Measurements from ENCODE around the gene AFM.

Gene AFM

DNA sequence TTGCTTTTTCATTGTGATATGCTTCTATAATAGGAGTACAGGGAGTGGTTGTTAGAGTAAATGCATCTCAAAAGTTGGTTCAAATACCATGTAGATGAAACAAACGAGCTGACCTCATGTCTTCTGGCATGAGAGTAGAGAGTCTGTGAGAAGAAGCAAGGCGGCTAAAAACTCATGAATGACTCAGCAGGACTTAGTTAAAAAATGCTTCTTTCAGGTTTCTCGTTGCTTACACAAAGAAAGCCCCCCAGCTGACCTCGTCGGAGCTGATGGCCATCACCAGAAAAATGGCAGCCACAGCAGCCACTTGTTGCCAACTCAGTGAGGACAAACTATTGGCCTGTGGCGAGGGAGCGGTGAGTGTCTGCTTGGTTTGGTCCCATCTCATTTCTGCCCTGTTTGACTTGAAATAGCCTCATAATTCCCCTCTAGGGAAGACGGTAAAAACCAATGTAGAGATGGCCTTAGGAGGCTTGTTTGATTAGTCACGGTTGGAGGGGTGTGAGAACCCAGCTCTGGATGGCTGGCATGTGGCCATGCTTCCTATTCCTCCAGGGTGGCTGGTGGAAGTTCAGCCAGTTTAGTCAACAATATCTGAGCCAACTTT is 31.0 kb upstream of the AFM start:
- DNase-seq: peak; percentile 79

DNA sequence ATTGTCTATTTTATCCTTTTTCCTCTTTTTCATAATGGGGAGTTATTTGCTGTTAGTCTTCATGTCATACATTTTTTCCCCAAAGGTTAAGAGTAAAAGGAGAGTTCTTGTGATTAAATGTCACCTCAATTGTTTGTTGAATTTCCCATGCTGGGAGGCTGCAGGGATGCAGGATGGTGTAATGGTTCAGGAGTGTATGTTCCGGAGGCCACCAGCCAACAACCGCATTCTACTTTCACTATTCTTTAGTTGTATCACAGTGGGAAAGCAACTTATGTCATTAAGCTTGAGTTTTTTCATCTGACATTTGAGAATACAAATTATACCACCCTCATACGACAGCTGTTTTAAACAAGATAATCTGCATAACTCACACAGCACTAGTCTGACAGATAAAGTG is 30.1 kb upstream of the AFM start:
- no peak for DNase-seq

DNA sequence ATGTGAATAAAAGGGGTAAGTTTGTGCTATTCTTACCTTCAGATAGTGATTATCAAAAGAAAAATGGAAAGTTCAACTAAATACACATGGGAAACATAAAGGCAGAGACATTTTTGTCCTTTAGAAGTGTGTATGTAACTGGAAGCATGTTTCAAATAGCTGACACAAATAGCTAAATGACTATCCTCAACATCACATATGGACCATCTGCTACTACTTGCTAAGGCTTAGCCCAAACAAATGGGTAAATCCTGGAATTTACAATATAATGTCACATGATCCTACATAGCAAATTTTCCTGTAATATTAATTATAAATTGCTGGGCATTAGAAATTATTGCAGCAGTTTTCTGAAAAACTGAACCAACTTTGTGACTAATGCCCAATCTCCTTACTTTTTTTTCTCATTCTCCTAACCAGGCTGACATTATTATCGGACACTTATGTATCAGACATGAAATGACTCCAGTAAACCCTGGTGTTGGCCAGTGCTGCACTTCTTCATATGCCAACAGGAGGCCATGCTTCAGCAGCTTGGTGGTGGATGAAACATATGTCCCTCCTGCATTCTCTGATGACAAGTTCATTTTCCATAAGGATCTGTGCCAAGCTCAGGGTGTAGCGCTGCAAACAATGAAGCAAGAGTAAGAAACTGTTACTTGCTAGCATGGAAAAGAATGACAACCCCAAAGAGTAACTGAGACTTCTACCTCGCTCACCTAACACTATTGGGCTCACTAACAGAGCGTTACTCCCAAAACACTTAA is 29.4 kb upstream of the AFM start:
- DNase-seq: no peak

DNA sequence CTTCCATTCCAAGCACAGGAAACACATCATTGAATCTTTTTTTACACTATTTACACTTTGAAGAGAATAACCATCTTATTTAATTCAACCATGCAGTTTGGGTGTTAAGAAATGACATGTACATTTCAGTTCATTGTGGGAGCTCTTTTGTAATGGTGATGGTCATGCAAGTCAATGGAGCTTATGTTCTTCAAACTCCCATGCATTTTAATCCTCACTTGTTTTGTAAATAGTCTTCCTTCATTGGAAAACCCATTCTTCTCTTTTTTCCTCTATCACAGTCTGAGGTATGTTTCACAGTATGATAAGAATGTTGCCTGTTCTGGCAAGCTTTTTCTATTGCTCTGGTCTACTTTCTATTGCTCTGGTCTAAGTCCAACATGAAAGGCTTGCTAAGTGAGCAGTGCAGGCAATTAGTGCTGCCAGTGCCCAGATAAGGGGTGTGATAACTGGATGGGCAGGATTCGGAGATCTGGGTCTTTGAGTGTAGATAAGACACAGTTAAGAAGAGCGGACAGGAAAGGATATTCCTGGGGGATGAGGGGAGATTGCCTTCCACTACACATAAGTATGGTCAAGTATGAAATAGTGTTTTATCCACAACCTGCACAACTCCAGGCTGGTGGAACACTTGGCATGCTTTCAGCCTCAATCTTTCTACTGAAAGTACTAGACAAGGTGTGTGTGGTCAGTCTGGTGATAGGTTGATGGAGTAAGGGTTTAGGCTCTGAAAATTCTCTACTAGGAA is 28.4 kb upstream of the AFM start:
- no peak for DNase-seq

DNA sequence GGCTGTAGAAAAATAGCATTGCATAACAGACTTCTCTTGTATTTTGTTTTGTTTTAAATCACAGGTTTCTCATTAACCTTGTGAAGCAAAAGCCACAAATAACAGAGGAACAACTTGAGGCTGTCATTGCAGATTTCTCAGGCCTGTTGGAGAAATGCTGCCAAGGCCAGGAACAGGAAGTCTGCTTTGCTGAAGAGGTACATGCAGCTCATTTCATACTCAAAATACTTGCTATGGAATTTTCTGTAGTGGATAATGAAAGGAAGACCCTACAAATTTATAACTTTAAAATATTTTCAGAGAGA is 27.9 kb upstream of the AFM start:
- no peak for DNase-seq

DNA sequence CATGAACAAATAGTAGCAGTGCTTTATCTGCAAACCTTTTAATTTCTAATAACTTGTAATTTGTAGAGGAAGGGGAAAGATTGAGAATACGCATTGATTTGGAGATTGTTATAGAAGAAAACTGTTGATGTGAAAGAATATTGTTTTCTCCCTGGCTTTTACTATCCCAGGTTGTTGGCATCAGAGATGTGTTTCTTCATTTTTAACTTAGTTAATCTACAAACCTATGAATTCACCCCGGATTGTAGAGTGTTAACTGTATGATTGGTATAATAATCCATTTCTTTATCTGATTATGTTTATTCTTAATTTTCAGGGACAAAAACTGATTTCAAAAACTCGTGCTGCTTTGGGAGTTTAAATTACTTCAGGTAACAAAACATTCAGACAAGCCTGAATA is 26.6 kb upstream of the AFM start:
- no peak for DNase-seq

DNA sequence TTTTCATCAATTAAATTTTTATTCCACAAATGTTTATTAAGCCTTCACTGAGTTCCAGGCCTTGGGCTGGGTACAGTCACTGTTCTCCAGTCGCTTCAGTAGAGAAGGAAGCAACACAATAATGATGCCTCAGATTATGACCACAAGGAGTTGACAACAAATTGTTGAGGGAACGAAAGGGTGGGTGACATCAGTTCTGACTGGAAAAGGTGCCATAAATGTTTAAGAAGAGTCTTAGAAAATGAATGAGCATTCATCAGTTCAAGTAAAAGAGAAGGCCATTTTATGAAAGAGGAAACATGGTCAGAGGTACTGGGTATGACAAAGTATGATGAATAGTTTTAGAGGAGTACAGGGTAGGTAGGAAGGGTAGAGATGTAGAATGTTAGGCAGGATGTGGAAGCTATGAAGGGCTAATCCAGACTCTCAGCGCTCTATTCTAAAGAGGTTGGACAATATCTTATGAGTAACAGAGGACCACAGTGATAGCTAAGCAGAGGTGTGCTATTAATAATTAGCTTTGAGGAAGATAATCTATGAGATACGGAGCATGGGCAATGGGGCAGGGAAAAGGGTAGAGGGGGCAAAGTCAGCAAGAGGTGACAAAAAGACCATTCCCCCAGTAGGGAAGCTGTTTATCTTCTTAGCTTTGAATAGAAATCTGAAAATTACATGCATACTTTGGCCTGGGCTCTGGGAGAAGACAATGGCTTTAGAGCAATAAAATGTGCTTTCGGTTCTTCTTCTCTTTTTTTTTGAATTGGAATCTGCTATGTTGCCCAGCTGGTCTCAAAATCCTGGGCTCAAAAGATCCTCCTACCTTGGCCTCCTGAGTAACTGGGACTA is 25.1 kb upstream of the AFM start:
- DNase-seq: no peak

DNA sequence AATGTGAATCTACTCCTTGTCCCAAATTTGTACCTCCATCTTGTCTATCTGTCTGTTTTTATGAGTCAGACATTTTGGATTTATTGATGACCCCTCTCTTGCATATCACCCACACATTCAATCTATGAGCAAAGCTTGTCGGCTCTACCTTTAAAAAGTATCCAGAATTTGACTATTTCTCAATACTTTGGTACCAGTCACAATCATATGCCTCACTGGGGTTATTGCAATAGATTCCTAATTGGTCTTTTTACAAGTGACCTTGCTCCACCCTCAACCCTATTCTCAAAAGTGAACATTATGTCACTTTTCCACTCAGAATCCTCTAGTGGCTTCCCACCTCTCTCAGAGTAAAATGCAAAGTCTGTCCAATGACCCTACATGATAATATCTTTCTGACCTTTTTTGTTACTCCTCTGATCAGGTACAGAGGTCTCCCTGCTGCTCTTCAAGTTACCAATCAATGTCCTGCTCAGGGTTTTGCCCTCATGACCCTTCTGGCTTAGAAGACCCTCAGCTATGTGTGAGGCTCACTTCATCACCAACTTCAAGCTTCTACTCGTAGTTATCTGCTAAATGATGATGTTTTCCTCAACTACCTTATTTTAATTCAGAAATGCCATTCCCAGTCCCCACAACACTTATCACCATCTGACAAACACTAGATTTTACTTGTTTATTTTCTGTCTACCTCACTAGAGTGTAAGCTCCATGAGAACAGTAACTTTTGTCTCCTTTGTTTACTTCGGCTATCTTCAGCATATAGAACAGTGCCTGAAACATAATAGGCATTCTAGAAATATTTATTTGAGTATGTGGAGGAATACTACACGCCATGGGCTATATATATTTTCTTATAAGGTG is 23.1 kb upstream of the AFM start:
- DNase-seq: no peak

DNA sequence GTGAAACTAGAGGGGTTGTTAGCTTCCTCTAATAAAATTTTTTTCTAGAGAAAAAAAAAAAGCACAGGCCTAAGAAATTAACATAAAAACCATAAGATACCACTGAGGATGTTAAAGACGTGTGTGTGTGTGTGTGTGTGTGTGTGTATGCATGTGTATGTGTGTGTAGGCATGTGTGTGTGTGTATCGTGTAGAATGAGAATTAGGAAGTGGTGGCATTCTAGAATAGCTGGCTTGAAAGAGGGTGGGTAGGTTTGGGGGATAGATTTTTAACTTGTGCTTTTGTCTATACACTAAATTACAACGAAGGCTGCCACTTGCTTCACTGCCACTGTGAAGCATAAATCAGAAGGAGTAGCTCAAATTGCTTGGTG is 22.5 kb upstream of the AFM start:
- DNase-seq: no peak

DNA sequence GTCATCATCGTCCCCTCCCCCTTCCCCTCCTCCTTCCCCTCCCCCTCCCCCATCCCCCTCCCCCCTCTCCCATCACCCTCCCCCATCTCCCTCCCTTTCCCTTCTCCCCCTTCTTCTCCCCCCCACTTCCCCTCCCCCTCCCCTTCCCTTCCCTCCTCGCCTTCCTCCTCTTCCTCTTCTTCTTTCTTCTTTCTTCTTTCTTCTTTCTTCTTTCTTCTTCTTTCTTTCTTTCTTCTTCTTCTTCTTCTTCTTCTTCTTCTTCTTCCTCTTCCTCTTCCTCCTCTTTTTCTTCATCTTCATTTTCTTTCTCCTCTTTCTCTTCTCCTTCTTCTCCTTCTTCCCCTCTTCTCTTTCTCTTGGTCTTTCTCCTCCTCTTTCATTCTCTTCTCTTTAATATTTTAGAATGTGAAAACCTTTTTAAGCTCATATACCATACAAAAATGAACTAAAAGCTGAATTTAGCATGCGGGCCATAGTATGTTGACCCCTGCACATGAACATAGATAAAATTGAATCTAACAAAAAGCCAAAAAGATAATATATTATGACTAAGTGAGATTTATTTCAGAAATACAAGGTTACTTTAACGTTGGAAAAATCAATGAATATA is 20.5 kb upstream of the AFM start:
- no peak for DNase-seq

DNA sequence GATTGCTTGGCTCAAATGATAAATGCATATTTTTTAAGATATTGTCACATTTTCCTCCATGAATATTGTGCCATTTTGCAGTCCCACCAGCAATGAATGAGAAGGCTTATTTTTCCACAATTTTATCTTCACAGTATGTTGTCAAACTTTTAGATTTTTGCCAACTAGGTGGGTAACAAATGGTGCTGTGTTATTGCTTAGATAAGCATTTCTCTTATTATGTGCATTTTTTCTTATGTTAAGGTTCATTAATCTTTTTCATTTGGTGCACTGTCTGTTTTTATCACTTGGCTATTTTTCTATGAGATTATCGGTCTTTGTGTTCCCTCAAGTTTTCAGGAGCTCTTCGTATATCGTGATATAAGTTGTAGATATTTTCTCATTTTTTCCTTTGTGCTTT is 13.4 kb upstream of the AFM start:
- DNase-seq: no peak

DNA sequence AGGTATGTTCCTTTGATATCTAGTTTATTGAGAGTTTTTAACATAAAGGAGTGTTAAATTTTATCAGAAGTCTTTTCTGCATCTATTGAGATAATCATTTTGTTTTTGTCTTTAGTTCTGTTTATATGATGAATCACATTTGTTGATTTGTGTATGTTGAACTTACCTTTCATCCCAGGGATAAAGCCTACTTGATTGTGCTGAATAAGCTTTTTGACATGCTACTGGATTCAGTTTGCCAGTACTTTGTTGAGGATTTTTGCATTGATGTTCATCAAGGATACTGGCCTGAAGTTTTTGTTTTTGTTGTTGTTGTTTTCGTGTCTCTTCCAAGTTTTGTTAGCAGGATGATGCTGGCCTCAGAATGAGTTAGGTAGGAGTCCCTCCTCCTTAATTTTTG is 10.8 kb upstream of the AFM start:
- no peak for DNase-seq

DNA sequence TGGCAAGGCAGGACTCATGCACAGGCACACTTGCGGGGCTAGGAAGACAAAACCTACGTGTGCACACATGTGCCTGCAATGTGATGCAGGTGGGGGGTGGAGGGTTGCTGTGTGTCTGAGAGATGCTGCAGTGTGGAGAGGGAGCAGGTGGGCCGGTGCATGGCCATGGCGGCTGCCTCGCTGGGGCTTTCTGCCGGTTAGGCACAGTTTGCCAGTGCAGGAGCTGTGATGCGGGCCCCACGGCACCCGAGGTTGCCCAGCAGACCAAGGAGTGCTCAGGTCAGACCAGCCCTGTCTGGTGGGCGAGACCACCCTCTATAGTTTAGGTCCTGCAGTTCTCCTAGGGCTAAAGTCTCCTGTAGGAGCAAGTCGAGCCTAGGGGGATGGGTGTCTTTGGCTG is 4.4 kb upstream of the AFM start:
- no peak for DNase-seq

DNA sequence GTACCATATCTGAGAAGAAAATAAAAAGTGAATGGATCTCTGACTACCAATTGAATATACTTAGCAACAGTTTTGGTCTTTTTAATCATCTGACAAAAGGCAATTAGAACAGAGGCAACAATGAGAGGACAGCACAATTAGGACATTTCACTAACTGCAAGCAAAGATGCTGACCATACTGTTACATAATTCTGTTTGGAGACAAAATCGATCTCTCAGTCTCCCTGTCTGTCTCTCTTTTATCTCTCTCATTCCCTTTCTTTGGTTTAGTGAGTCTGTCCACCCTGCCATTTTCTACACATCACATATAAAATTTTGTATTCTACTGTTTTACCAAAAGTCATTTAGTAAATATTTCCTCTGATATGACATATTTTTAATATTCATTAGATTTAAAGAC is 2.2 kb upstream of the AFM start:
- no peak for DNase-seq

DNA sequence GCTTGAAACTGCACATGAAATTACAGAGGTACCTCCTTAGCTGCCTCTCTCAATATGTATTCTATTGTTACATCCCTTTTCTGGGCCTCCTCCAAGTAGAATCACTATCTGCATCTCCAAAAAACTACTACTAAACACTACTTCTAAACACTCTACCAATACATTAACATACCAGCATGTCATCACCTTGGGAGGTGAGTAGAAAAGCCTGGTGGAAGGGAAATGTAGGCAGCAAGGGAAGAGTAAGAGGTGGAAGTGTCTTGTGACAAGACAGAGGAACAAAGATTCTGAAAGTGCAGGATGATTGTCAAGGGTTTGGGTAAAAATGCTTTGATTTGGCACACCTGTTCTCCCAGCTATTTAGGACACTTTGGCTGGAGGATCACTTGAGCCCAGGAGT is 3.5 kb downstream of the AFM start:
- no peak for DNase-seq

DNA sequence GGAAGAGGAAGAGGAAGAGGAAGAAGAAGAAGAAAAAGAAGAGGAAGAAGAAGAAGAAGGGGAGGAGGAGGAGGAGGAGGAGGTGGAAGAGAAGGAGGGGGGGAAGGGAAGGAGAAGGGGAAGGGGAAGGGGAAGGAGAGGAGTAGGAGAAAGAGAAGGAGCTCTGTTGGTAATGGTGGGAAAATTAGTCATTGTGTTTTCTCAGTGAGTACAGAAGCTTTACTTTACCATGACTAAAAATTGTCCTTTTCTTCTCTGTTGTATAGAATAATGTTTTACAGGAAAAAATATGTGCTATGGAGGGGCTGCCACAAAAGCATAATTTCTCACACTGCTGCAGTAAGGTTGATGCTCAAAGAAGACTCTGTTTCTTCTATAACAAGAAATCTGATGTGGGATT is 4.1 kb downstream of the AFM start:
- DNase-seq: no peak

DNA sequence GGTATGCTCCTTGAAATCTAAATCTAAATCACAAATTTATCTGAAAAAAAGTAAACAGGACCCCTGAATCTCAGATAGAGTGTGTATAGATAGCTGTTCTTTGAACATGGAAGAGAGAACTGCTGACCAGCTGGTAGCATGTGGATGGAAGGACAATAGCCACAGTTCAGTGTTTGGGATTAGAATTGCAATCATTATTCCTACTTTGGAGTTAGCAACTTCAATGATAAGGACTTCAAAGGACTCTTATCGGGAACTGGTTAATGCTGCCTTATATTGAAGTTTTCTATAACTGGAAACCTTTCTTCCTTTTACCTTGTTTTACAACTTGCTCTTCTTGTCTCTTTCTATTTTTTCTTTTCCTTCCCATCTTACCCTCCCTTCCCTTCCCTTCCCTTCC is 5.0 kb downstream of the AFM start:
- no peak for DNase-seq

DNA sequence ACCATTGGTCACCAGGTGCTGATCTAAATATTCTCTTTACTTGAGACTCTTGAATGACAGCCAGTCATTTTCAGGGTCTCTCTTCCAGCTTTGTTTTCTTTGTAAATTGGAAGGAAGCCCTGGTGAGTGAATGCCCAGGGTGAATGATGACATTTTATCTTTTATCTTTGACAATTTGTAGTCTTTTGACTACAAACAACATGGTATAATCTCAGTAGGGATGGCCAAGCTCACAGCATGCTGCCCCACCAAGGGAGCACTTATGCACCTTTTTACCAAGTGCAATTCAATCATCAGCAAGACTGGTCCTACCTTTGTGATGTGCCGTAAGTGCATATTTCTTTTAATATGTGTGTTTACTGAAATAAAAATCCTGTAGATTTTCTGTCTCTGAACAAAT is 5.7 kb downstream of the AFM start:
- DNase-seq: no peak

DNA sequence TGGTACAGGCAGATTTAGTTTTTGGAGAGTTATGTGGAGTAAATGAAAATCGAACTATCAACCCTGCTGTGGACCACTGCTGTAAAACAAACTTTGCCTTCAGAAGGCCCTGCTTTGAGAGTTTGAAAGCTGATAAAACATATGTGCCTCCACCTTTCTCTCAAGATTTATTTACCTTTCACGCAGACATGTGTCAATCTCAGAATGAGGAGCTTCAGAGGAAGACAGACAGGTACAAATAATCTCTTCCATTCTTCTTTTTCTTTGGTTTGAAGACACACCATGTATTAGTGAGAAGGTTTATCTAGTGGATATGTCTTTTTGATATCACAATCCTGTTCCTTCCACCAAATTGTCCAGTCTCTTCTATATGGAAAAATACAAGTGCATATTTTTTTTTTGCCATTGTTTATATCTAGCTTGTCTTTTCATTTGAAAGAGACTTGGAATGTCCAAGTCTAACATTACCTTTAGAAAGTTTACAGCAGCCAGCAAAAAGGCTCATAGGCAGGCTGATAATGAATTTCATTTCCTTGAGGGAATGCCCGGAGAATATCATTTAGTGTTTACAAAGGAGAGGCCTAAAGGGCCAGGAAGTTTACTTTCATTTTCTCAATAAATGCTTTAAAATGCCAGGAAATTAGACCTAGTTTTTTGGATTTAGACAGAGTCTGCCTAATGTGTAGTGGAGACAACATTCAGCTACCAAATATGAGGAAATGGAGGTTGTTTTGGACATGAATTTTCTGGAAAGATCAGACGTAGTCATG is 18.6 kb downstream of the AFM start:
- DNase-seq: no peak

DNA sequence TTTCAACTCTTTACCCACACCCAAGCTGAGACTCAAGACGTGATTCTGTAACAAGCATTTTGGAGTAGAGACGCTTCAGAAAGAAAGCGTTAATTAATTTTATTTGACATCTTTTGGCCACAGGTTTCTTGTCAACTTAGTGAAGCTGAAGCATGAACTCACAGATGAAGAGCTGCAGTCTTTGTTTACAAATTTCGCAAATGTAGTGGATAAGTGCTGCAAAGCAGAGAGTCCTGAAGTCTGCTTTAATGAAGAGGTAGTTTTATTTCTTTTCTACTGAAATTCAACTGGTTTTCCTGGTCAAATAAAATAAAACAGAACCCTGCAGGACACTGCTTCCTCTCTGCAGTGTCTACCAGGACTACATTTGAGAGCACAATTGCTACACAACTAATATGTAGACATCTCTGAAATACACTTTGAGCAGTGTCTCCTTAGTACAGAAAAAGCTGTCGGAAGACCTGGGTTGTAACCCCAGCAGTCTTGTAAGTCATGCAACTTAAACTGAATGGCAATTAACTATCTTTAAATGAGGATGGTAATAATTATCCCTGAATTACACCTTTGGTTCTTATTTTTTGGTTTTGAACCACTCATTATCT is 20.2 kb downstream of the AFM start:
- DNase-seq: no peak

DNA sequence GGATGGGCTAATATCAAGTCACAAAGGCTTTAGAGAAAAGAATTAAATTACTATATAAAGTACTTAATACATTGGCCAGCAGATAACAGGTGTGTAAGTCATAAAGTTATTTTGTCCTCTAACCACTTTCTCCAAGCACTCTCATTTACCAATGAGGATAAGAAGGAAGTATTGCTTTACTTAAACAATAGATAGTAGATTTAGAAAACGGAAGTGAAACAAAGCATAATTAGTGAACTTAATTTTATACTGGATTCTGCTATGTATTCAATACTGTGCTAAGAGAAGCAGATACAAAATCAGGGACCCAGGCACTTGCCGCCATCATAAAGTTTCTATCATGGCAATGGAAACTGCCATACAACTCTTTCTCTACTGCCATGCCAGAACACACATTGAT is 24.0 kb downstream of the AFM start:
- DNase-seq: no peak
